Esophagus muscularis mucosa (tissue), 4 donors: ENCODE data around the gene ADD2. TPM values are rescaled to one million over a fixed set of nuclear protein-coding genes. Genes with fewer than 3 reads are reported as not detected.

Source experiments
- DNase-seq: peaks from one replicate; pipeline ENCODE4 v3.0.0-alpha.2; 2017; ENCODE audit errors: extremely low spot score
- H3K27ac ChIP-seq, 4 donors: fragments of 200-600 bp; sonication (generic); replicated peaks in 1 of 4; 1 replicate in 3 of 4; 2 replicates in 1 of 4; pipeline ENCODE4 v1.5.1; 2016 to 2019; ENCODE audit warnings: mild to moderate bottlenecking in 1 of 4
- H3K27me3 ChIP-seq, 4 donors: fragments of 200-600 bp; sonication (generic); one replicate each; pipeline versions ENCODE4 v1.5.1 to v1.6.0; 2016 to 2019
- H3K36me3 ChIP-seq, 4 donors: fragments of 200-600 bp; sonication (generic); one replicate each; pipeline ENCODE4 v1.5.1; 2016 to 2019
- H3K4me1 ChIP-seq, 4 donors: fragments of 200-600 bp; sonication (generic); one replicate each; pipeline ENCODE4 v1.5.1; 2016 to 2019
- H3K4me3 ChIP-seq, 4 donors: fragments of 200-600 bp; sonication (generic); 1 replicate in 2 of 4; 2 replicates in 2 of 4; pipeline ENCODE4 v1.5.1; 2016 to 2019; ENCODE audit warnings: mild to moderate bottlenecking in 4 of 4, moderate library complexity in 1 of 4
- H3K9me3 ChIP-seq, 4 donors: fragments of 200-600 bp; sonication (generic); 1 replicate in 3 of 4; 2 replicates in 1 of 4; pipeline ENCODE4 v1.5.1; 2016 to 2019
- EP300 ChIP-seq: sonication (generic); formaldehyde crosslinking; IDR thresholded peaks from one replicate; pipeline ENCODE4 v1.6.1; 2017; ENCODE audit warnings: antibody characterized with exemption
- POLR2A ChIP-seq: fragments of 450-650 bp; IDR thresholded peaks from one replicate; pipeline ENCODE4 v1.6.1; 2017; ENCODE audit warnings: antibody characterized with exemption, moderate library complexity, mild to moderate bottlenecking, low read depth
- POLR2AphosphoS5 ChIP-seq, 2 donors: sonication (generic); formaldehyde crosslinking; IDR thresholded peaks; one replicate each; pipeline ENCODE4 v1.6.1; 2017; ENCODE audit warnings: antibody characterized with exemption in 2 of 2
- WGBS: methylation state at CpG from one replicate; pipeline ENCODE4 v1.1.5; 2018; 5-methylcytosine and 5-hydroxymethylcytosine counted together
- intact Hi-C: fragments of 100-400 bp; cut with DNase I; formaldehyde crosslinking; loops from one replicate; pipeline ENCODE4 v1.15.1; 2023
- total RNA-seq, 4 donors: library from RNA; depleted of rRNA; stranded (reverse); fragments of >200 nt; gene quantifications; one replicate each; pipeline versions ENCODE4 v1.1.0 to v1.2.1, GENCODE V29; 2016
- TF ChIP-seq, protein P1 (sequence below), 3 experiments: fragments of 200-600 bp in 2 of 3; fragments of 450-650 bp in 1 of 3; sonication (generic) in 2 of 3; IDR thresholded peaks; one replicate each; pipeline ENCODE4 v1.5.1; 2017 to 2019; ENCODE audit warnings: antibody characterized with exemption in 3 of 3, mild to moderate bottlenecking in 2 of 3, moderate library complexity in 1 of 3

ADD2 gene
- total RNA-seq, 4 donors from 2014 or later: 2.5 to 8.6 (median 5.0) TPM

- Histone ChIP-seq H3K4me3 (no peak overlapping the region), H3K27me3 (no peaks in the 10 kb centered on the region), H3K27ac (no peak overlapping the region), H3K4me1 (peaks cover 0 to 7% (median 3%) of the 10 kb centered on the region in 4 donors), H3K9me3 (no peaks in the 10 kb centered on the region), H3K36me3 (no peaks in the 10 kb centered on the region)
- DNase-seq: no peak
- TF ChIP-seq, protein P1, sequence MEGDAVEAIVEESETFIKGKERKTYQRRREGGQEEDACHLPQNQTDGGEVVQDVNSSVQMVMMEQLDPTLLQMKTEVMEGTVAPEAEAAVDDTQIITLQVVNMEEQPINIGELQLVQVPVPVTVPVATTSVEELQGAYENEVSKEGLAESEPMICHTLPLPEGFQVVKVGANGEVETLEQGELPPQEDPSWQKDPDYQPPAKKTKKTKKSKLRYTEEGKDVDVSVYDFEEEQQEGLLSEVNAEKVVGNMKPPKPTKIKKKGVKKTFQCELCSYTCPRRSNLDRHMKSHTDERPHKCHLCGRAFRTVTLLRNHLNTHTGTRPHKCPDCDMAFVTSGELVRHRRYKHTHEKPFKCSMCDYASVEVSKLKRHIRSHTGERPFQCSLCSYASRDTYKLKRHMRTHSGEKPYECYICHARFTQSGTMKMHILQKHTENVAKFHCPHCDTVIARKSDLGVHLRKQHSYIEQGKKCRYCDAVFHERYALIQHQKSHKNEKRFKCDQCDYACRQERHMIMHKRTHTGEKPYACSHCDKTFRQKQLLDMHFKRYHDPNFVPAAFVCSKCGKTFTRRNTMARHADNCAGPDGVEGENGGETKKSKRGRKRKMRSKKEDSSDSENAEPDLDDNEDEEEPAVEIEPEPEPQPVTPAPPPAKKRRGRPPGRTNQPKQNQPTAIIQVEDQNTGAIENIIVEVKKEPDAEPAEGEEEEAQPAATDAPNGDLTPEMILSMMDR (IDR thresholded peaks at IDR 0.05): peak in 1 of 3 experiments; percentile 17
- no peak for TF ChIP-seq EP300
- no peak for TF ChIP-seq POLR2AphosphoS5 (IDR thresholded peaks at IDR 0.05)
- TF ChIP-seq POLR2A: no peak
- WGBS: 58% methylated on average over 9 of the region's 11 CpGs
- intact Hi-C loops: no loop called here
Measured at GRCh38 chr2:70686577-70687460, 81.2 kb downstream of the ADD2 start.

- WGBS: 71% methylated on average over 5 of the region's 6 CpGs
- no peak for DNase-seq
- Histone ChIP-seq H3K27me3 (no peaks in the 10 kb centered on the region), H3K4me3 (no peak overlapping the region), H3K27ac (no peak overlapping the region), H3K4me1 (peaks cover 0 to 7% (median 3%) of the 10 kb centered on the region in 4 donors), H3K36me3 (no peaks in the 10 kb centered on the region), H3K9me3 (no peaks in the 10 kb centered on the region)
- TF ChIP-seq POLR2AphosphoS5 (IDR thresholded peaks at IDR 0.05) (no peak), POLR2A (no peak), EP300 (no peak)
- TF ChIP-seq, protein P1 (IDR thresholded peaks at IDR 0.05): no peak
- intact Hi-C loops: no loop called here
Measured at GRCh38 chr2:70685771-70686171, 82.2 kb downstream of the ADD2 start.

GRCh38 chr2:70684846-70685622, 83.0 kb downstream of the ADD2 start:
- no peaks in the 10 kb centered on the region for H3K27me3 ChIP-seq
- 90% methylated on average over 4 of the region's 4 CpGs for WGBS
- DNase-seq: no peak
- H3K4me1 ChIP-seq: peaks cover 0 to 13% (median 5%) of the 10 kb centered on the region in 4 donors
- intact Hi-C loops: no loop called here
- no peak overlapping the region for H3K4me3 ChIP-seq
- no peak overlapping the region for H3K27ac ChIP-seq
- TF ChIP-seq, protein P1 (IDR thresholded peaks at IDR 0.05): no peak
- no peak for TF ChIP-seq EP300
- no peak for TF ChIP-seq POLR2A
- no peak for TF ChIP-seq POLR2AphosphoS5 (IDR thresholded peaks at IDR 0.05)
- no peaks in the 10 kb centered on the region for H3K9me3 ChIP-seq
- H3K36me3 ChIP-seq: no peaks in the 10 kb centered on the region

- intact Hi-C loops: no loop called here
- DNase-seq: no peak
- H3K27ac ChIP-seq: no peak overlapping the region
- TF ChIP-seq POLR2A: no peak
- no peak for TF ChIP-seq POLR2AphosphoS5 (IDR thresholded peaks at IDR 0.05)
- TF ChIP-seq, protein P1 (IDR thresholded peaks at IDR 0.05): no peak
- TF ChIP-seq EP300: no peak
- no peaks in the 10 kb centered on the region for H3K9me3 ChIP-seq
- WGBS: 100% methylated on average over 4 of the region's 6 CpGs
- no peaks in the 10 kb centered on the region for H3K36me3 ChIP-seq
- no peak overlapping the region for H3K4me3 ChIP-seq
- H3K27me3 ChIP-seq: no peaks in the 10 kb centered on the region
- H3K4me1 ChIP-seq: peaks cover 0 to 26% (median 14%) of the 10 kb centered on the region in 4 donors
Measured at GRCh38 chr2:70683455-70683854, 84.5 kb downstream of the ADD2 start.
